MM.1S (cell line): Measurements from ENCODE around the gene ATP5F1C.

Experiments
- DNase-seq: peaks from one replicate; pipeline ENCODE4 v3.0.0-alpha.2; 2015
- H2AFZ ChIP-seq: fragments of 300-600 bp; sonication (generic); 2 replicates; pipeline ENCODE4 v1.6.0; 2016; ENCODE audit warnings: antibody characterized with exemption, low read length
- H3F3A ChIP-seq: fragments of 300-600 bp; sonication (generic); 2 replicates; pipeline ENCODE4 v1.6.1; 2016; ENCODE audit warnings: mild to moderate bottlenecking, antibody characterized with exemption, low read length, moderate library complexity, mixed read lengths; ENCODE audit not compliant: insufficient read depth
- H3K27ac ChIP-seq: fragments of 300-600 bp; sonication (generic); 2 replicates; pipeline ENCODE4 v1.5.1; 2016; ENCODE audit warnings: mild to moderate bottlenecking, low read length
- H3K27me3 ChIP-seq: fragments of 300-600 bp; sonication (generic); replicated peaks from 2 replicates; pipeline ENCODE4 v1.6.0; 2016; ENCODE audit warnings: low read length; ENCODE audit not compliant: insufficient read depth
- H3K36me3 ChIP-seq: fragments of 300-600 bp; sonication (generic); replicated peaks from 2 replicates; pipeline ENCODE4 v1.6.1; 2016; ENCODE audit warnings: mild to moderate bottlenecking, low read length, mixed read lengths; ENCODE audit not compliant: insufficient read depth
- H3K4me1 ChIP-seq: fragments of 300-600 bp; sonication (generic); 2 replicates; pipeline ENCODE4 v1.6.1; 2016; ENCODE audit warnings: low read length, mixed read lengths
- H3K4me2 ChIP-seq: fragments of 300-600 bp; sonication (generic); 2 replicates; pipeline ENCODE4 v1.6.0; 2016; ENCODE audit warnings: low read depth, low read length
- H3K4me3 ChIP-seq: fragments of 300-600 bp; sonication (generic); 2 replicates; pipeline ENCODE4 v1.5.1; 2016; ENCODE audit warnings: low read length, mixed read lengths
- H3K79me2 ChIP-seq: fragments of 300-600 bp; sonication (generic); 2 replicates; pipeline ENCODE4 v1.6.1; 2016; ENCODE audit warnings: mixed run types, low read length, mixed read lengths
- H3K9ac ChIP-seq: fragments of 300-600 bp; sonication (generic); 2 replicates; pipeline ENCODE4 v1.6.1; 2016; ENCODE audit warnings: low read length, mixed read lengths
- H3K9me2 ChIP-seq: fragments of 300-600 bp; sonication (generic); replicated peaks from 2 replicates; pipeline ENCODE4 v1.6.1; 2016; ENCODE audit warnings: mild to moderate bottlenecking, low read length, mixed read lengths; ENCODE audit not compliant: insufficient read depth
- H3K9me3 ChIP-seq: fragments of 300-600 bp; sonication (generic); replicated peaks from 2 replicates; pipeline ENCODE4 v1.6.1; 2016; ENCODE audit warnings: mild to moderate bottlenecking, low read length, mixed read lengths; ENCODE audit not compliant: insufficient read depth
- H4K20me1 ChIP-seq: fragments of 300-600 bp; sonication (generic); 2 replicates; pipeline ENCODE4 v1.6.1; 2016; ENCODE audit warnings: mild to moderate bottlenecking, low read length, moderate library complexity, mixed read lengths; ENCODE audit not compliant: insufficient read depth
- EZH2 ChIP-seq: fragments of 300-600 bp; sonication (generic); optimal IDR thresholded peaks from 2 replicates; pipeline ENCODE3; 2017; ENCODE audit warnings: low read depth, mild to moderate bottlenecking, antibody characterized with exemption, low read length, mixed read lengths
- EZH2phosphoT487 ChIP-seq: fragments of 300-600 bp; sonication (generic); IDR thresholded peaks from 2 replicates; pipeline ENCODE4 v1.6.1; 2018; ENCODE audit warnings: antibody characterized with exemption, low read length
- TF ChIP-seq, protein P1 (sequence below): fragments of 300-600 bp; sonication (generic); IDR thresholded peaks from 2 replicates; pipeline ENCODE4 v1.5.1; 2016; ENCODE audit warnings: antibody characterized with exemption, low read length, mixed read lengths

ATP5F1C gene

DNA sequence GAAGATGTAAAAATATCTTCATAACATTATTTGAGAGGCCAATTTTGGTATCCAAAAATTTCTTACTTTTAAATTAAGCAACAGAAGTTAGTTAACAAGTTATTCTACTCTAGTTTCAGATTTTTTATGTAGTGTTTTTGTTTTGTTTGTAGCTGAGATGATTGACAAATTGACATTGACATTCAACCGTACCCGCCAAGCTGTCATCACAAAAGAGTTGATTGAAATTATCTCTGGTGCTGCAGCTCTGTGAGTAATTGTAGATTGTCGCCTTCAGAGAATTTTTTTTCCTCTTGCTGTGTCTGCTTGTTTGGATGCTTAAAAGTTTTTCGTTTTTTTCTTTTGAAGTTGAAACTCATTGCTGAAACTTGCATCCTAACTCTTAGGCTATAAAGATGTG lies 14.6 kb downstream of the ATP5F1C start:
- Histone ChIP-seq H2AFZ (no peak overlapping the region), H3K9me3 (no peaks in the 10 kb centered on the region), H3K9me2 (no peaks in the 10 kb centered on the region), H3K27me3 (no peaks in the 10 kb centered on the region), H3K4me3 (no peak overlapping the region), H3K9ac (no peak overlapping the region), H3K4me2 (no peak overlapping the region), H3K79me2 (peaks cover 8% of the 10 kb centered on the region; the same call in 1 of the 2 replicates), H4K20me1 (no peaks in the 10 kb centered on the region), H3K4me1 (no peaks in the 10 kb centered on the region), H3K36me3 (peaks cover 35% of the 10 kb centered on the region), H3K27ac (no peak overlapping the region), H3F3A (no peaks in the 10 kb centered on the region; the same call in 1 of the 2 replicates)
- DNase-seq: no peak
- TF ChIP-seq EZH2phosphoT487: no peak

DNA sequence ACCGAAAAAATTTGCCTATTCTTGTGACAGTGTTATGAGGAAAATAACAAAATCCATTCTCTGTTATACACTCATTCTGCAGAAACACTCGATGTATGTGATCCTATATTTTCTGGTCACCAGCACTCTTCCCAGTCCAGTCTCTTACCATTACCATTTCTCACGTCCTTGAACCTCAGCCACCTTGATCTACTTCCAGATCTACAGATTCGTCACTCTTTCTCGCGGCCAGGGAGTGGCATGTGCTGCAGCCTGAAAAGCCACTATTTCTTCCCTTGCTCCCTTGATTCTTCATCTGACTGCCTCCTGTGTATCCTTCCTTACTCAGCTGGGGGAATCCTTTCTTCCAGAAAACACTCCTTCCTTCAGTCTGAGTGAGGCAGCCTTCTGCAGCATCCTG lies 16.2 kb downstream of the ATP5F1C start:
- no peak overlapping the region for H2AFZ ChIP-seq
- H3K4me1 ChIP-seq: no peaks in the 10 kb centered on the region
- TF ChIP-seq EZH2: no peak
- TF ChIP-seq, protein P1, sequence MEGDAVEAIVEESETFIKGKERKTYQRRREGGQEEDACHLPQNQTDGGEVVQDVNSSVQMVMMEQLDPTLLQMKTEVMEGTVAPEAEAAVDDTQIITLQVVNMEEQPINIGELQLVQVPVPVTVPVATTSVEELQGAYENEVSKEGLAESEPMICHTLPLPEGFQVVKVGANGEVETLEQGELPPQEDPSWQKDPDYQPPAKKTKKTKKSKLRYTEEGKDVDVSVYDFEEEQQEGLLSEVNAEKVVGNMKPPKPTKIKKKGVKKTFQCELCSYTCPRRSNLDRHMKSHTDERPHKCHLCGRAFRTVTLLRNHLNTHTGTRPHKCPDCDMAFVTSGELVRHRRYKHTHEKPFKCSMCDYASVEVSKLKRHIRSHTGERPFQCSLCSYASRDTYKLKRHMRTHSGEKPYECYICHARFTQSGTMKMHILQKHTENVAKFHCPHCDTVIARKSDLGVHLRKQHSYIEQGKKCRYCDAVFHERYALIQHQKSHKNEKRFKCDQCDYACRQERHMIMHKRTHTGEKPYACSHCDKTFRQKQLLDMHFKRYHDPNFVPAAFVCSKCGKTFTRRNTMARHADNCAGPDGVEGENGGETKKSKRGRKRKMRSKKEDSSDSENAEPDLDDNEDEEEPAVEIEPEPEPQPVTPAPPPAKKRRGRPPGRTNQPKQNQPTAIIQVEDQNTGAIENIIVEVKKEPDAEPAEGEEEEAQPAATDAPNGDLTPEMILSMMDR: no peak
- no peak for TF ChIP-seq EZH2phosphoT487
- H3K27me3 ChIP-seq: no peaks in the 10 kb centered on the region
- peaks cover 36% of the 10 kb centered on the region for H3K36me3 ChIP-seq
- no peaks in the 10 kb centered on the region for H3K9me3 ChIP-seq
- no peaks in the 10 kb centered on the region for H3K9me2 ChIP-seq
- no peak overlapping the region for H3K9ac ChIP-seq
- H3K79me2 ChIP-seq: peaks cover 8% of the 10 kb centered on the region; the same call in 1 of the 2 replicates
- H3K27ac ChIP-seq: no peak overlapping the region
- no peaks in the 10 kb centered on the region for H4K20me1 ChIP-seq
- no peak overlapping the region for H3K4me3 ChIP-seq
- no peak overlapping the region for H3K4me2 ChIP-seq
- no peak for DNase-seq
- H3F3A ChIP-seq: no peaks in the 10 kb centered on the region; the same call in 1 of the 2 replicates

DNA sequence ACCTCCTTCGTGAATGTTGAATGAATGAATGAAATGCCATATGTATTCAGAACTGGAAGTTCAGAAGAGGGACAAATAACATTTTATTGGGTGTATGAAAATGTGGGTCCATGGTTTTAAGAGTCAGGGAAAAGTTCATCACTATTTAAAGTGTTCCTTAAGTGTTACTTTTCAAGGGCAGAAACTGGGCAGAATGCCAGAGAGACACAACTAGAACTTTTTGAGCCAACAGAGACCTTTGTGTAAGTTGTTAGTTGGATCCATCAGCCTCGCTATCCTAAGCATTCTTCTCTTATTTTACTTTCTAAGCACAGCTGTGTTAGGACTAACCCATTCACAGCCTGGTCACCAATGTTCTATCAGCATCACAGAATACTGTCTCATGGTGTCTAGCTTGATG lies 16.8 kb downstream of the ATP5F1C start:
- no peak overlapping the region for H3K27ac ChIP-seq
- no peaks in the 10 kb centered on the region for H3K4me1 ChIP-seq
- H3K79me2 ChIP-seq: peaks cover 8% of the 10 kb centered on the region; the same call in 1 of the 2 replicates
- H3K4me2 ChIP-seq: no peak overlapping the region
- no peak for TF ChIP-seq EZH2
- TF ChIP-seq, protein P1: no peak
- TF ChIP-seq EZH2phosphoT487: no peak
- no peaks in the 10 kb centered on the region; the same call in 1 of the 2 replicates for H3F3A ChIP-seq
- no peak overlapping the region for H3K9ac ChIP-seq
- no peak for DNase-seq
- no peaks in the 10 kb centered on the region for H3K27me3 ChIP-seq
- H3K4me3 ChIP-seq: no peak overlapping the region
- H4K20me1 ChIP-seq: no peaks in the 10 kb centered on the region
- no peak overlapping the region for H2AFZ ChIP-seq
- no peaks in the 10 kb centered on the region for H3K9me2 ChIP-seq
- no peaks in the 10 kb centered on the region for H3K9me3 ChIP-seq
- H3K36me3 ChIP-seq: peaks cover 36% of the 10 kb centered on the region

DNA sequence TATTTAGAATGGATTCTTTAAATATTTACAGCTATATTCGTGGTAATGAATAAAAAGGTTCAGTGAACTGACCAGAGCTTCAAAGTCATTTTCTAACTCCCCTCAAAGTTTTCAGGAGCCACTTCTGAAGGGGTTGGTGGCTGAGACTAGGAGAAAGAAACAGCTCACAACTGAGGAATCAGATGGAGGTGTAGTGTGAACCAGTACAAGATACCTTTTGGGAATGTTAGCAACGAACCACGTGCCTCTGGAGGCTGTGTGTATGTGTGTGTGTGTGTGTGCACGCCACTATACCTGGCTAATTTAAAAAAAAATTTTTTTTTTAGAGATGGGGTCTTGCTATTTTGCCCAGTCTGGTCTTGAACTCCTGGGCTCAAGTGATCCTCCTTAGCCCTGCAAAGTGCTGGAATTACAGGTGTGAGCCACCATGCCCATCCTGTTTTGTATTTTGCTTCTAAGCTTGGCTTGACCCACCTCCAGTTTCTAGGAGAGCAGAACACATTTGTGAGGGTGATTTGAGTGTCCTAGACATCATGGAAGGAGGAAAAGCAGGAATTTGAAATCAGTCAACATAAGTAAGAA lies 20.8 kb downstream of the ATP5F1C start:
- H3K4me2 ChIP-seq: no peak overlapping the region
- no peak overlapping the region for H3K4me3 ChIP-seq
- H3F3A ChIP-seq: no peaks in the 10 kb centered on the region; the same call in 1 of the 2 replicates
- H3K9ac ChIP-seq: no peak overlapping the region
- peaks cover 7% of the 10 kb centered on the region; the same call in 1 of the 2 replicates for H3K79me2 ChIP-seq
- H4K20me1 ChIP-seq: no peaks in the 10 kb centered on the region
- no peaks in the 10 kb centered on the region for H3K9me3 ChIP-seq
- H3K4me1 ChIP-seq: 0 out of 2 replicates have a peak, but pooled peaks cover 3% of the 10 kb centered on the region
- DNase-seq: no peak
- H3K27me3 ChIP-seq: no peaks in the 10 kb centered on the region
- peaks cover 5% of the 10 kb centered on the region; the same call in 1 of the 2 replicates for H3K36me3 ChIP-seq
- H3K27ac ChIP-seq: no peak overlapping the region
- TF ChIP-seq, protein P1: no peak
- no peak for TF ChIP-seq EZH2
- TF ChIP-seq EZH2phosphoT487: no peak
- H2AFZ ChIP-seq: no peak overlapping the region
- H3K9me2 ChIP-seq: no peaks in the 10 kb centered on the region
